Measurements from ENCODE around the gene OPCML. TPM values are rescaled to one million over a fixed set of nuclear protein-coding genes. Genes with fewer than 3 reads are reported as not detected.

Gene OPCML
- total RNA-seq, 1 experiment from 2014 or later, result not detected

DNA sequence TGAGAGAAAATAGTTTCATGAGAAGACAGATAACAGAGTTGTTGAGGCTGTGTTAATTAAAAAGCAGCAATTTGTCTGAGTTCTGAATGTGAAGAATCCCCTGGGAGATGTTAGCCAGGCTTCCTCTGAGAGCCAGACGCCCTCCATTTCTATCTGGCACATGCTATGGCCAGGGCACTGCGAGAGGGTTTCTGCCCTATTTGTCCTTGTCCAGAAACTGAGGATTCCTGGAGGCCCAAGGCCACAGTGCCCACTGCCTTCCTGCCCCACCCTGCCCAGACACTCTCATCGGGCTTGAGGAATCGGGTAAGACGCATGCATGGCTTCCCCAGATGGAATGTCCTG lies 484.6 kb downstream of the OPCML start:
- Histone ChIP-seq H2AFZ (ENCODE audit: low read length) (no peak overlapping the region), H3K4me2 (ENCODE audit: low read length) (no peak overlapping the region), H3K36me3 (ENCODE audit: low read depth, low read length) (no peaks in the 10 kb centered on the region), H3K27me3 (ENCODE audit: low read length) (peaks cover 15% of the 10 kb centered on the region; the same call in 1 of the 2 replicates), H3K9me3 (ENCODE audit: low read length) (no peaks in the 10 kb centered on the region), H3K4me1 (ENCODE audit: insufficient read depth, low read length) (no peaks in the 10 kb centered on the region), H3F3A (ENCODE audit: low read length, unreplicated experiment) (no peaks in the 10 kb centered on the region), H3K4me3 (ENCODE audit: low read length) (no peak overlapping the region), H3K27ac (ENCODE audit: low read length) (no peak overlapping the region), H3K79me2 (ENCODE audit: low read length) (no peaks in the 10 kb centered on the region), H3K9me2 (replicated peaks; ENCODE audit: low read length) (no peaks in the 10 kb centered on the region), H3K9ac (ENCODE audit: low read length) (no peak overlapping the region), H4K20me1 (ENCODE audit: low read length) (no peaks in the 10 kb centered on the region)
- no peak for TF ChIP-seq EZH2phosphoT487 (IDR thresholded peaks at IDR 0.05; ENCODE audit: borderline replicate concordance, low read length)
- TF ChIP-seq, protein P1, sequence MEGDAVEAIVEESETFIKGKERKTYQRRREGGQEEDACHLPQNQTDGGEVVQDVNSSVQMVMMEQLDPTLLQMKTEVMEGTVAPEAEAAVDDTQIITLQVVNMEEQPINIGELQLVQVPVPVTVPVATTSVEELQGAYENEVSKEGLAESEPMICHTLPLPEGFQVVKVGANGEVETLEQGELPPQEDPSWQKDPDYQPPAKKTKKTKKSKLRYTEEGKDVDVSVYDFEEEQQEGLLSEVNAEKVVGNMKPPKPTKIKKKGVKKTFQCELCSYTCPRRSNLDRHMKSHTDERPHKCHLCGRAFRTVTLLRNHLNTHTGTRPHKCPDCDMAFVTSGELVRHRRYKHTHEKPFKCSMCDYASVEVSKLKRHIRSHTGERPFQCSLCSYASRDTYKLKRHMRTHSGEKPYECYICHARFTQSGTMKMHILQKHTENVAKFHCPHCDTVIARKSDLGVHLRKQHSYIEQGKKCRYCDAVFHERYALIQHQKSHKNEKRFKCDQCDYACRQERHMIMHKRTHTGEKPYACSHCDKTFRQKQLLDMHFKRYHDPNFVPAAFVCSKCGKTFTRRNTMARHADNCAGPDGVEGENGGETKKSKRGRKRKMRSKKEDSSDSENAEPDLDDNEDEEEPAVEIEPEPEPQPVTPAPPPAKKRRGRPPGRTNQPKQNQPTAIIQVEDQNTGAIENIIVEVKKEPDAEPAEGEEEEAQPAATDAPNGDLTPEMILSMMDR (conservative IDR thresholded peaks at IDR 0.05; ENCODE audit: low read depth, low read length), result no peak
- TF ChIP-seq EZH2 (IDR thresholded peaks at IDR 0.05; ENCODE audit: low read length, unreplicated experiment), result no peak
- ChIA-PET POLR2A (ENCODE audit: unreplicated experiment) (no interaction called here), CTCF (no interaction called here)
- intact Hi-C loops (cut with micrococcal nuclease), result no loop called here
- DNase-seq (no peak), ATAC-seq (no peak)
- no TSS peak for BruUV-seq (replicated peaks)

DNA sequence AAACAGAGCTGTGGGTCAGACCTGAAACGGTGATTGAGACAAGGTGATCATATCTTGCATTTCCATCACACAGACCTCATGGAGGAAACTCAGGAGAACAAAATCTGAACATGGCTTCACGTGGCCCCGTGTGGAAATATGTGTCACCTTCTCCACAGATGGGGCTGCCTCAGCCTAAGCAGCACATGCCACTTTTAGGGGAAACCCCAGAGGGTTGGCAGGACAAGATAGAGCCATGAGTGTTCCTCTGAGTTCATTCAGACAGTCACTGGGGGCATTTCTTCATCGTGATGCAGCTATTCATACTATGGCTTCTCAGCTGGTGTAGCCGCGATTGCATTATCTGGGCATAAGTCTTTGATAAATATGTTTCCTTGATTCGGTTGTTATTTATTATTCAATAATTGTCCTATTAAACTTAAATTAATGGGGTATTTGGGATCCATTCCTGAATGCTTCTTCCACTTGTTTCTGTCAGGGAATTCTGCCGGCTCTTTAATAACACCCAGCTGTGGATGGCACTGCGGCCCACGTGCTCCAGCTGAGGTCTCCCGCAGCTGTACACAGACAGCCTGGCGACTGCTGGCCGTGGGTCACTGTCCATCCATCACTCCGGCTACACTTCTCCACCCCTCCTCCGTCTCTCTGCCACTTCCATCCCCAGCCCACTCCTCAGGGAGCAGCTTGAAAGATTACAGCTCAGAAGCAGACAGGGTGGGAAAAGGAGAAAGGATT lies 485.1 kb downstream of the OPCML start:
- CTCF ChIA-PET, result no interaction called here
- POLR2A ChIA-PET (ENCODE audit: unreplicated experiment), result no interaction called here

DNA sequence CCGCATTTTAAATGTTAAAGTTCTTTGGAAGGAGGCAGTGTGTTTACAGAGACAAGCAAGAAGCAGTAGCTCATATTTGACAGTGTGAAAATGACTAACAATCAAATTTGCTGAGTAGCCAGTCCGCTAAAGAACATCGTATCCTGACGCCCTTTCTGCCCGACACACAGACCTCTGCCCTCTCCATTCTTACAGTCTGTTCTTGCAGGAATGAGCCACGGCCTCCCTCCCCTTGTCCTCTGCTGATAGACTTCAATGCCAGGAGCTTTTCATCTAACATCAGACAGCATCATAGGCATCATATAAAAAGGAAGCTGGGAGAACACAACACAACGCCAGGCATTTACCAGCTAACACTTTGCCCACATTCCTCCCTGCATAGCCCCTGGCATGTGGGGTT lies 486.0 kb downstream of the OPCML start:
- BruUV-seq (replicated peaks), result no TSS peak
- CTCF ChIA-PET, result no interaction called here
- POLR2A ChIA-PET (ENCODE audit: unreplicated experiment), result no interaction called here

More for the DNA sequence above, 485.1 kb downstream of the OPCML start:
- TF ChIP-seq EZH2phosphoT487 (IDR thresholded peaks at IDR 0.05; ENCODE audit: borderline replicate concordance, low read length), result no peak
- no peak for TF ChIP-seq EZH2 (IDR thresholded peaks at IDR 0.05; ENCODE audit: low read length, unreplicated experiment)
- TF ChIP-seq, protein P1 (conservative IDR thresholded peaks at IDR 0.05; ENCODE audit: low read depth, low read length), result no peak
- Histone ChIP-seq H3K4me3 (ENCODE audit: low read length) (no peak overlapping the region), H3K4me1 (ENCODE audit: insufficient read depth, low read length) (no peaks in the 10 kb centered on the region), H3K36me3 (ENCODE audit: low read depth, low read length) (no peaks in the 10 kb centered on the region), H3F3A (ENCODE audit: low read length, unreplicated experiment) (no peaks in the 10 kb centered on the region), H3K79me2 (ENCODE audit: low read length) (no peaks in the 10 kb centered on the region), H3K27ac (ENCODE audit: low read length) (no peak overlapping the region), H3K9me3 (ENCODE audit: low read length) (no peaks in the 10 kb centered on the region), H4K20me1 (ENCODE audit: low read length) (no peaks in the 10 kb centered on the region), H3K27me3 (ENCODE audit: low read length) (peaks cover 15% of the 10 kb centered on the region; the same call in 1 of the 2 replicates), H2AFZ (ENCODE audit: low read length) (no peak overlapping the region), H3K9ac (ENCODE audit: low read length) (no peak overlapping the region), H3K9me2 (replicated peaks; ENCODE audit: low read length) (no peaks in the 10 kb centered on the region), H3K4me2 (ENCODE audit: low read length) (no peak overlapping the region)
- ATAC-seq (no peak), DNase-seq (no peak)
- BruUV-seq (replicated peaks), result no TSS peak
- intact Hi-C loops (cut with micrococcal nuclease), result no loop called here

More for the DNA sequence above, 486.0 kb downstream of the OPCML start:
- no peak overlapping the region for H3K27ac ChIP-seq (ENCODE audit: low read length)
- no peak overlapping the region for H3K4me2 ChIP-seq (ENCODE audit: low read length)
- no peaks in the 10 kb centered on the region for H3K79me2 ChIP-seq (ENCODE audit: low read length)
- H3K4me3 ChIP-seq (ENCODE audit: low read length), result no peak overlapping the region
- no peak overlapping the region for H2AFZ ChIP-seq (ENCODE audit: low read length)
- no peaks in the 10 kb centered on the region for H3K36me3 ChIP-seq (ENCODE audit: low read depth, low read length)
- no peak for ATAC-seq
- no peak overlapping the region for H3K9ac ChIP-seq (ENCODE audit: low read length)
- intact Hi-C loops (cut with micrococcal nuclease), result no loop called here
- no peaks in the 10 kb centered on the region for H3F3A ChIP-seq (ENCODE audit: low read length, unreplicated experiment)
- H4K20me1 ChIP-seq (ENCODE audit: low read length), result no peaks in the 10 kb centered on the region
- H3K9me3 ChIP-seq (ENCODE audit: low read length), result no peaks in the 10 kb centered on the region
- TF ChIP-seq EZH2phosphoT487 (IDR thresholded peaks at IDR 0.05; ENCODE audit: borderline replicate concordance, low read length), result no peak
- TF ChIP-seq, protein P1 (conservative IDR thresholded peaks at IDR 0.05; ENCODE audit: low read depth, low read length), result no peak
- no peak for DNase-seq
- H3K9me2 ChIP-seq (replicated peaks; ENCODE audit: low read length), result no peaks in the 10 kb centered on the region
- H3K4me1 ChIP-seq (ENCODE audit: insufficient read depth, low read length), result no peaks in the 10 kb centered on the region
- peaks cover 17% of the 10 kb centered on the region; the same call in 1 of the 2 replicates for H3K27me3 ChIP-seq (ENCODE audit: low read length)

Measured in PC-3 (cell line).